SK-N-SH treated with all-trans-retinoic acid at 6 μM for 48 hours (cell line): ENCODE measurements around the gene HOOK2.
"Not testable (repeated sequence)": the region's sequence is repeated elsewhere in the genome, so short reads cannot be mapped to it uniquely, and the experiment has no call there.

Source experiments
- ATAC-seq: fragments of 200-7000 bp; cut with Tn5 transposase; 3 replicates; pipeline ENCODE4 v1.9.1; 2020; ENCODE audit warnings: mild to moderate bottlenecking, moderate library complexity
- BACH2 ChIP-seq: fragments of 250-450 bp; sonication (Bioruptor Pico); IDR thresholded peaks from 2 replicates; pipeline ENCODE4 v1.9.0; 2021; ENCODE audit warnings: mild to moderate bottlenecking, borderline replicate concordance
- CSRNP3 ChIP-seq: fragments of 250-450 bp; sonication (Bioruptor Pico); IDR thresholded peaks from 2 replicates; pipeline ENCODE4 v1.5.1; 2021; ENCODE audit warnings: mild to moderate bottlenecking, moderate library complexity
- ESRRG ChIP-seq: fragments of 250-450 bp; sonication (Bioruptor Pico); IDR thresholded peaks from 2 replicates; pipeline ENCODE4 v1.6.1; 2021; ENCODE audit warnings: mild to moderate bottlenecking
- PPARA ChIP-seq: fragments of 250-450 bp; sonication (Bioruptor Pico); IDR thresholded peaks from 2 replicates; pipeline ENCODE4 v1.5.0; 2020; ENCODE audit warnings: mild to moderate bottlenecking, borderline replicate concordance
- RARB ChIP-seq: fragments of 250-450 bp; sonication (Bioruptor Pico); IDR thresholded peaks from 2 replicates; pipeline ENCODE4 v1.8.0; 2021; ENCODE audit warnings: mild to moderate bottlenecking, moderate library complexity
- SNAI2 ChIP-seq: fragments of 250-450 bp; sonication (Bioruptor Pico); IDR thresholded peaks from 2 replicates; pipeline ENCODE4 v1.5.0; 2020; ENCODE audit warnings: mild to moderate bottlenecking, moderate library complexity
- TCF4 ChIP-seq: fragments of 250-450 bp; sonication (Bioruptor Pico); IDR thresholded peaks from 2 replicates; pipeline ENCODE4 v1.8.0; 2021; ENCODE audit warnings: mild to moderate bottlenecking, moderate library complexity, borderline replicate concordance
- TOX ChIP-seq: fragments of 250-450 bp; sonication (Bioruptor Pico); IDR thresholded peaks from 2 replicates; pipeline ENCODE4 v1.8.0; 2021; ENCODE audit warnings: mild to moderate bottlenecking, moderate library complexity, borderline replicate concordance
- ZFP3 ChIP-seq: fragments of 250-450 bp; sonication (Bioruptor Pico); IDR thresholded peaks from 2 replicates; pipeline ENCODE4 v1.5.0; 2020; ENCODE audit warnings: mild to moderate bottlenecking, moderate library complexity
- ZNF70 ChIP-seq: fragments of 450-650 bp; formaldehyde crosslinking; IDR thresholded peaks from 2 replicates; pipeline ENCODE4 v1.5.0; 2020; ENCODE audit warnings: mild to moderate bottlenecking, moderate library complexity
- ZNF8 ChIP-seq: fragments of 450-650 bp; formaldehyde crosslinking; IDR thresholded peaks from 2 replicates; pipeline ENCODE4 v1.5.0; 2020; ENCODE audit warnings: mild to moderate bottlenecking, moderate library complexity

HOOK2 gene

GRCh38 chr19:12715102-12715501, 60.2 kb downstream of the HOOK2 start:
- TF ChIP-seq ZNF70 (CRISPR knock-in tag) (no peak), ESRRG (CRISPR knock-in tag) (no peak), PPARA (CRISPR knock-in tag) (no peak), RARB (no peak), SNAI2 (CRISPR knock-in tag) (no peak), ZNF8 (CRISPR knock-in tag) (no peak), CSRNP3 (CRISPR knock-in tag) (no peak), ZFP3 (no peak), TOX (no peak), TCF4 (CRISPR knock-in tag) (no peak), BACH2 (CRISPR knock-in tag) (no peak)
- no peak for ATAC-seq

DNA sequence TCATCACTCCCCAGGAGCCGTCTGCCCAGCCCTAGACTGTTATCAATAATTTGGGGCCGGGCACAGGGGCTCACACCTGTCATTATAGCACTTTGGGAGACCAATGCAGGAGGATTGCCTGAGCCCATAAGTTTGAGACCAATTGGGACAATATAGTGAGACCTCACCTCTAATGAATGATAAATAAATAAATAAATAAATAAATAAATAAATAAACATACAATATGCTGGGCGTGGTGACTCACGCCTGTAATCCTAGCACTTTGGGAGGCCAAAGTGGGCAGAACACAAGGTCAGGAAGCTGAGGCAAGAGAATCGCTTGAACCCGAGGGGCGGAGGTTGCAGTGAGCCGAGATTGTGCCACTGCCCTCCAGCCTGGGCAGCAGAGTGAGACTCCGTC, 62.0 kb downstream of the HOOK2 start:
- ATAC-seq = not testable (repeated sequence)
